MM.1S (cell line): Measurements from ENCODE around the gene CIT.

Source experiments
- CTCF ChIP-seq: fragments of 300-600 bp; sonication (generic); IDR thresholded peaks from 2 replicates; pipeline ENCODE4 v1.5.1; 2016; ENCODE audit warnings: antibody characterized with exemption, low read length, mixed read lengths
- EZH2 ChIP-seq: fragments of 300-600 bp; sonication (generic); optimal IDR thresholded peaks from 2 replicates; pipeline ENCODE3; 2017; ENCODE audit warnings: low read depth, mild to moderate bottlenecking, antibody characterized with exemption, low read length, mixed read lengths
- EZH2phosphoT487 ChIP-seq: fragments of 300-600 bp; sonication (generic); IDR thresholded peaks from 2 replicates; pipeline ENCODE4 v1.6.1; 2018; ENCODE audit warnings: antibody characterized with exemption, low read length

- no peak for TF ChIP-seq CTCF
- no peak for TF ChIP-seq EZH2phosphoT487
- TF ChIP-seq EZH2 = no peak
Measured at GRCh38 chr12:119684711-119685369, 192.3 kb downstream of the CIT start.
